ENCODE data around the gene KLLN.
"Not testable (repeated sequence)": the region's sequence is repeated elsewhere in the genome, so short reads cannot be mapped to it uniquely, and the experiment has no call there.

Gene KLLN

GRCh38 chr10:87842776-87843497, 20.4 kb downstream of the KLLN start:
- H3K9ac ChIP-seq (ENCODE audit: low read depth, low read length) = no peak overlapping the region
- H3K9me3 ChIP-seq (ENCODE audit: control insufficient read depth, insufficient read depth, low read length) = no peaks in the 10 kb centered on the region; the same call in 1 of the 2 replicates
- H3K4me1 ChIP-seq (ENCODE audit: insufficient read depth, low read length) = no peaks in the 10 kb centered on the region; the same call in 1 of the 2 replicates
- no peaks in the 10 kb centered on the region for H3K36me3 ChIP-seq (ENCODE audit: insufficient read depth, low read length)

DNA sequence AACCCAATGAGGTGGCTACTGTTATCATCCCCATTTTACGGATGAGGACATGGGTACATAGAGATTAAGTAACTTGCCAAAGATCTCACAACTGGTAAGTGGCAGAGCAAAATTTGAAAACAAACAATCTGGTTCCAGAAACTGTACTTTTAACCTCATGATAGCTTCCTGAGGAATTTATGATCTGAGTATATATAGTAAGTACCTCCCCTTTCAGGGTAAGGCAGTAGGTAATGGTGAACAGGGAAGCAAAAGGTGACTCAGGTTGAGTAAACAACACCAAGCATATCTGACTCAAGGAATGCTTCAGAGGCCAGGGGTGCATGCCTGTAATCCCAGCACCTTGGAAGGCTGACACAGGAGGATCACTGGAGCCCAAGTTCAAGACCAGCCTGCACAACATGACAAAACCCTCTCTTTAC, 21.1 kb downstream of the KLLN start:
- no peaks in the 10 kb centered on the region; the same call in 1 of the 2 replicates for H3K9me3 ChIP-seq (ENCODE audit: control insufficient read depth, insufficient read depth, low read length)
- no peak overlapping the region for H3K9ac ChIP-seq (ENCODE audit: low read depth, low read length)
- H3K36me3 ChIP-seq (ENCODE audit: insufficient read depth, low read length) = no peaks in the 10 kb centered on the region
- no peaks in the 10 kb centered on the region; the same call in 1 of the 2 replicates for H3K4me1 ChIP-seq (ENCODE audit: insufficient read depth, low read length)

- H3K36me3 ChIP-seq (ENCODE audit: insufficient read depth, low read length) = no peaks in the 10 kb centered on the region
- H3K9ac ChIP-seq (ENCODE audit: low read depth, low read length) = no peak overlapping the region
Observed at GRCh38 chr10:87841186-87841585, 22.1 kb downstream of the KLLN start.

DNA sequence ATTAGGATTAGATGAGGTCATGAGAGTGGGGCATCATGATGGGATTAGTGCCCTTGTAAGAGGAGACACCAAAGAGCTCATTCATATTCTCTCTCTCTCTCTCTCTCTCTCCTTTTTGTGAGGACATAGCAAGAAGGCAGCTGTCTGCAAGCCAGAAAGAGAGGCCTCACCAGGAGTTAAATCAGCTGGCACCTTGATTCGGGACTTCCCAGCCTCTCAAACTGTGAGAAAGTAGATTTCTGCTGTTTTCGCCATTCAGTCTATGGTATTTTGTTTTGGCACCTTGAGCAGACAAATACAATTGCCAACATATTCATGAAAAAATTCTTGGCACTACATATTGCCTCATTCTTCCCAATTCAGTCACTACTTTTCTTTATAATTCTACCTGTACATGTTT, 24.7 kb downstream of the KLLN start:
- no peaks in the 10 kb centered on the region; the same call in 1 of the 2 replicates for H3K4me1 ChIP-seq (ENCODE audit: insufficient read depth, low read length)
- H3K9me3 ChIP-seq (ENCODE audit: control insufficient read depth, insufficient read depth, low read length) = no peaks in the 10 kb centered on the region; the same call in 1 of the 2 replicates
- H3K9ac ChIP-seq (ENCODE audit: low read depth, low read length) = no peak overlapping the region
- no peaks in the 10 kb centered on the region for H3K36me3 ChIP-seq (ENCODE audit: insufficient read depth, low read length)

More at GRCh38 chr10:87841186-87841585, 22.1 kb downstream of the KLLN start:
- no peaks in the 10 kb centered on the region; the same call in 1 of the 2 replicates for H3K9me3 ChIP-seq (ENCODE audit: control insufficient read depth, insufficient read depth, low read length)
- H3K4me1 ChIP-seq (ENCODE audit: insufficient read depth, low read length) = no peaks in the 10 kb centered on the region; the same call in 1 of the 2 replicates

GRCh38 chr10:87837445-87837844, 25.9 kb downstream of the KLLN start:
- H3K9me3 ChIP-seq (ENCODE audit: control insufficient read depth, insufficient read depth, low read length) = no peaks in the 10 kb centered on the region; the same call in 1 of the 2 replicates

DNA sequence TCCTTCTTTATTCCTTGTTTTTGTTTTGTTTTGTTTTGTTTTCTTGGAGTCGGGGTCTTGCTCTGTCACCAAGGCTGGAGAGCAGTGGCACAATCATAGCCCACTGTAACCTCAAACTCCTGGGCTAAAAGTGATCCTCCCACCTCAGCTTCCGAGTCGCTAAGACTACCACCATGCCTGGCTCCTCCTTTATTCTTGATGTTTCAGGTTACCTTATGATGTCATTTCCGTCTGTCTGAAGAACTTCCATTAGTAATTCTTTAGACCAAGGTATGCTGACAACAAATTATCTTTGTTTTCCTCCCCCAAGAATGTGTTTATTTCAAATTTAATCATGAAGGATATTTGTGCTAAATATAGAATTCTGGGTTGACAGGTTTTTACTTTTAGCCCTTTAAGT, 27.2 kb downstream of the KLLN start:
- no peaks in the 10 kb centered on the region; the same call in 1 of the 2 replicates for H3K9me3 ChIP-seq (ENCODE audit: control insufficient read depth, insufficient read depth, low read length)
- H3K4me1 ChIP-seq (ENCODE audit: insufficient read depth, low read length) = no peaks in the 10 kb centered on the region
- no peaks in the 10 kb centered on the region for H3K36me3 ChIP-seq (ENCODE audit: insufficient read depth, low read length)
- no peak overlapping the region for H3K9ac ChIP-seq (ENCODE audit: low read depth, low read length)

More at GRCh38 chr10:87837445-87837844, 25.9 kb downstream of the KLLN start:
- Histone ChIP-seq H3K4me1 (ENCODE audit: insufficient read depth, low read length) (no peaks in the 10 kb centered on the region; the same call in 1 of the 2 replicates), H3K36me3 (ENCODE audit: insufficient read depth, low read length) (no peaks in the 10 kb centered on the region), H3K9ac (ENCODE audit: low read depth, low read length) (no peak overlapping the region)

- H3K4me1 ChIP-seq (ENCODE audit: insufficient read depth, low read length) = no peaks in the 10 kb centered on the region
- H3K9ac ChIP-seq (ENCODE audit: low read depth, low read length) = no peak overlapping the region
- H3K9me3 ChIP-seq (ENCODE audit: control insufficient read depth, insufficient read depth, low read length) = no peaks in the 10 kb centered on the region
- peaks cover 2% of the 10 kb centered on the region; the same call in 1 of the 2 replicates for H3K36me3 ChIP-seq (ENCODE audit: insufficient read depth, low read length)
Observed at GRCh38 chr10:87829986-87830729, 33.2 kb downstream of the KLLN start.

DNA sequence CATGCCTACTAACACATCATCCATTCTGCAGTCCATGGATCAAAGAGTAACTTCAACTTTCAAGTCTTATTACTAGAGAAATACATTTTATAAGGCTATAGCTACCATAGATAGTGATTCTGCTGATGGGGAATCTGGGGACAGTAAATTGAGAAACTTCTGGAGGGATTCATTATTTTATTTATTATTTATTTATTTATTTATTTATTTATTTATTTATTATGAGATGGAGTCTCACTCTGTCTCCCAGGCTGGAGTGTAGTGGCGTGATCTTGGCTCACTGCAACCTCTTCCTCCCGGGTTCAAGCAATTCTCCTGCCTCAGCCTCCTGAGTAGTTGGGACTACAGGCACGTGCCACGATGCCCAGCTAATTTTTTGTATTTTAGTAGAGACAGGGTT, 34.3 kb downstream of the KLLN start:
- H3K9ac ChIP-seq (ENCODE audit: low read depth, low read length); H3K9me3 ChIP-seq (ENCODE audit: control insufficient read depth, insufficient read depth, low read length); H3K4me1 ChIP-seq (ENCODE audit: insufficient read depth, low read length); H3K36me3 ChIP-seq (ENCODE audit: insufficient read depth, low read length): not testable (repeated sequence)

DNA sequence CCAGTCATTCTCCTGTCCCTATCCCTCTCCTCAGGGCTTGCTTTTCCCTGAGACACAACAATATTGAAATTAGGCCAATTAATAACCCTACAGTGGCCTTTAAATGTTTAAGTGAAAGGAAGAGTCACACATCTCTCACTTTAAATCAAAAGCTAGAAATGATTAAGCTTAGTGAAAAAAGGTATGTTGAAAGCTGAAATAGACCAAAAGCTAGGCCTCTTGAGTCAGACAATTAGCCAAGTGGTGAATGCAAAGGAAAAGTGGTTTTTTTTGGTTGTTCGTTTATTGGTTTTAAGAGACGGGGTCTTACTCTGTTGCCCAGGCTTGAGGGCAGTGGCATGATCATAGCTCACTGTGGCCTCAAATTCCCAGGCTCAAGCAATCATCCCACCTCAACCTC, 35.7 kb downstream of the KLLN start:
- no peak overlapping the region for H3K9ac ChIP-seq (ENCODE audit: low read depth, low read length)
- H3K9me3 ChIP-seq (ENCODE audit: control insufficient read depth, insufficient read depth, low read length) = no peaks in the 10 kb centered on the region
- H3K4me1 ChIP-seq (ENCODE audit: insufficient read depth, low read length) = no peaks in the 10 kb centered on the region
- peaks cover 2% of the 10 kb centered on the region; the same call in 1 of the 2 replicates for H3K36me3 ChIP-seq (ENCODE audit: insufficient read depth, low read length)

DNA sequence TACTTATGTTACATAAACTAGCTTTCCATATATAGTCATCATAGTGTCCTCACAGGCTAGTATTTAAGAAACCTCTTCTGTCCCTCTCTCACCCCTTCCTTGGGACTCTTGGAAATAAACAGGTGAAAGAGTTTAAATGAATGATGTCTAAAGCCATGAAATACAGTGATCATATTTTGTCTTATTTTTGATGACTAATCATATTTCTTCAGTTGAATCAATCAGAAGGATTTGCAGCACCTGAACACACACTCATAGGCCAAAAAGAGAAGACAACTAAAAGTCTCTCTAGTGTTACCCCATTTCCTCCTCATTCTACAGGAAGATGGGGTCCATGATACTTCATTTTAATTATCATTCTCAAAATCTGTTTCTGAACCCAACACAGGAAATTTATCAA, 36.7 kb downstream of the KLLN start:
- no peaks in the 10 kb centered on the region for H3K4me1 ChIP-seq (ENCODE audit: insufficient read depth, low read length)
- H3K36me3 ChIP-seq (ENCODE audit: insufficient read depth, low read length) = peaks cover 2% of the 10 kb centered on the region; the same call in 1 of the 2 replicates
- H3K9ac ChIP-seq (ENCODE audit: low read depth, low read length) = no peak overlapping the region
- H3K9me3 ChIP-seq (ENCODE audit: control insufficient read depth, insufficient read depth, low read length) = no peaks in the 10 kb centered on the region

DNA sequence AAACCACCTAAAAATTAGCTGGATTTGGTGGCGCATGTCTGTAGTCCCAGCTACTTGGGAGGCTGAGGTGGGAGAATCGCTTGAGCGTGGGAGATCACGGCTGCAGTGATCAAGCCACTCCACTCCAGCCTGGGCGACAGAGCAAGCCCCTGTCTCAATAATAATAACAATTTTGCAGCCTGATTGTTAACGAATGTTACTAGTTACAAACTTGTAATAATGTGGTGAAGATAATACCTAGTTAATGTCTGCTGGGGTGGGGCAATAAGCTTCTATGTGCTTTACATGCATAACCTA, 44.1 kb downstream of the KLLN start:
- H3K9ac ChIP-seq (ENCODE audit: low read depth, low read length) = no peak overlapping the region
- no peaks in the 10 kb centered on the region for H3K36me3 ChIP-seq (ENCODE audit: insufficient read depth, low read length)
- peaks cover 12% of the 10 kb centered on the region; the same call in 1 of the 2 replicates for H3K4me1 ChIP-seq (ENCODE audit: insufficient read depth, low read length)
- H3K9me3 ChIP-seq (ENCODE audit: control insufficient read depth, insufficient read depth, low read length) = no peaks in the 10 kb centered on the region

DNA sequence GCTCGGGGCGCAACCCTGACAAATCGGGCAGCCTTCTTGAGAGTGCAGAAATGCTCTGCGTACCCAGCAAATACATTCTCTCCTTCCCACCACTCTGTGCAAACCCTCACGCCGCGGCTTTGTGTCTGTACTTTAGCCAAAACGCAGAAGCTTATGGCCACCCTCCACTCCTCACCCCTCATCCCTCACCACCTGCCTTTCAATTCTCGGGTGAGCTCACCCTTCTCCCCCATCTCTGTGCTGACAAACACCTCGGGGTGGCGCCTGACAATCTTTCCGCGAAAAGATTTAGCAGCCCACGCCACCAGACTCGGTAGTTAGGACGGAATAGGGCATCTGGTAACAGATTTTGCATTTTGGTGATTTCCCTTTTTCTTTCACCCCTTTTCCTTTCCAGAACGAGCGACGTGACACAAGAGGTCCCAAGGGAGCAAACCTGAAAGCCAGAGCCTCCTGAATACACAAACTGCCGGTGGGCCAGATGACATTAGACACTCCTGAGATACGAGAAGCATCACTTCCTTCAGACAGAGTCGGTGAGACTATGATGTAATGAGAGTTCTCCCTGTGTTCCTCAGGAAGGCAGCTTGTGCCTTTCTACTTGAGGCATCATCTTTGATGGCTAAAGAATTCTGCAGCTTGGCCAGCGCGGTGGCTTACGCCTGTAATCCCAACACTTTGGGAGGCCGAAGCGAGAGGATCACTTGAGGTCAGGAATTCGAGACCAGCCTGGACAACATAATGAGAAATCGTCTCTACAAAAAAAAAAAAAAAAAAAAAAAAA, 44.6 kb downstream of the KLLN start:
- Histone ChIP-seq H3K9me3 (ENCODE audit: control insufficient read depth, insufficient read depth, low read length) (no peaks in the 10 kb centered on the region), H3K9ac (ENCODE audit: low read depth, low read length) (peak overlapping the region; percentile 85), H3K4me1 (ENCODE audit: insufficient read depth, low read length) (peaks cover 12% of the 10 kb centered on the region; the same call in 1 of the 2 replicates), H3K36me3 (ENCODE audit: insufficient read depth, low read length) (no peaks in the 10 kb centered on the region)

GRCh38 chr10:87817609-87818504, 45.5 kb downstream of the KLLN start, which contains the start of gene ATAD1:
Gene ATAD1, minus strand, starts transcription at chr10:87818226. Its CDS starts 3,627 bp downstream, at chr10:87814599.
- peak within 1 kb of the TSS; percentile 85 for H3K9ac ChIP-seq (ENCODE audit: low read depth, low read length)

More at GRCh38 chr10:87817609-87818504, 45.5 kb downstream of the KLLN start, which contains the start of gene ATAD1:
- Histone ChIP-seq H3K9me3 (ENCODE audit: control insufficient read depth, insufficient read depth, low read length) (no peaks in the 10 kb centered on the region), H3K4me1 (ENCODE audit: insufficient read depth, low read length) (peaks cover 12% of the 10 kb centered on the region; the same call in 1 of the 2 replicates), H3K36me3 (ENCODE audit: insufficient read depth, low read length) (no peaks in the 10 kb centered on the region)

All from ES-I3 (cell line).